H1 (cell line): ENCODE data around the gene CHCHD3. TPM values are rescaled to one million over a fixed set of nuclear protein-coding genes. Genes with fewer than 3 reads are reported as not detected.

Experiments
- CTCF ChIA-PET: fragments of 300-600 bp; sonication (Branson Sonifier 250); formaldehyde crosslinking; loops from one replicate; lab custom pipeline; 2021; ENCODE audit not compliant: partially characterized antibody; lab: Charles Lee
- POLR2A ChIA-PET: fragments of 300-600 bp; sonication (Branson Sonifier 250); formaldehyde crosslinking; loops from one replicate; lab custom pipeline; 2021; ENCODE audit warnings: inconsistent platforms; ENCODE audit not compliant: partially characterized antibody; lab: Charles Lee
- DNase-seq, 2 experiments: peaks; one replicate each; pipeline versions ENCODE4 v3.0.0 to v3.0.0-alpha.2; 2010 to 2022; ENCODE audit warnings: low spot score in 2 of 2, low read depth in 1 of 2, mixed read lengths in 1 of 2
- FAIRE-seq: peaks from 2 replicates; lab custom pipeline; 2011; peaks lifted over from hg19 to GRCh38; lab: Jason Lieb, UNC
- H2AFZ ChIP-seq: 2 replicates; pipeline ENCODE4 v1.8.1; 2012; ENCODE audit warnings: low read length, inconsistent platforms
- H2AK5ac ChIP-seq: 2 replicates; pipeline ENCODE4 v1.6.1; 2013; ENCODE audit warnings: low read depth, low read length
- H2BK120ac ChIP-seq: replicated peaks from 2 replicates; pipeline ENCODE3; 2013; ENCODE audit warnings: low read depth, low read length, inconsistent platforms
- H2BK12ac ChIP-seq: 2 replicates; pipeline ENCODE4 v1.6.1; 2013; ENCODE audit warnings: low read depth, low read length
- H2BK15ac ChIP-seq: 2 replicates; pipeline ENCODE4 v1.6.1; 2013; ENCODE audit warnings: low read length
- H2BK20ac ChIP-seq: 2 replicates; pipeline ENCODE4 v1.6.1; 2013; ENCODE audit warnings: low read length
- H2BK5ac ChIP-seq: 2 replicates; pipeline ENCODE4 v1.6.1; 2013; ENCODE audit warnings: low read depth, low read length
- H3K14ac ChIP-seq: 2 replicates; pipeline ENCODE4 v1.6.1; 2013; ENCODE audit warnings: inconsistent platforms; ENCODE audit not compliant: insufficient read length
- H3K18ac ChIP-seq: 2 replicates; pipeline ENCODE4 v1.6.1; 2013; ENCODE audit warnings: low read length; ENCODE audit errors: extremely low read depth
- H3K23ac ChIP-seq: 2 replicates; pipeline ENCODE4 v1.6.1; 2013; ENCODE audit warnings: inconsistent platforms; ENCODE audit not compliant: insufficient read length
- H3K23me2 ChIP-seq: 2 replicates; pipeline ENCODE4 v1.6.1; 2013; ENCODE audit warnings: low read depth, low read length
- H3K27ac ChIP-seq: 2 replicates; pipeline ENCODE4 v1.6.1; 2011; ENCODE audit warnings: low read depth, low read length, inconsistent platforms
- H3K27me3 ChIP-seq, 4 experiments: replicated peaks in 1 of 4; 1 replicate in 1 of 4; 2 replicates in 3 of 4; pipeline versions ENCODE4 v1.6.1 to v1.8.1; 2011 to 2013; ENCODE audit warnings: low read length in 3 of 4, mild to moderate bottlenecking in 3 of 4, inconsistent platforms in 2 of 4, mixed read lengths in 2 of 4, moderate library complexity in 1 of 4; ENCODE audit not compliant: control insufficient read depth in 3 of 4, insufficient read depth in 3 of 4; ENCODE audit errors: extremely low read depth in 1 of 4
- H3K36me3 ChIP-seq, 4 experiments: 2 replicates each; pipeline versions ENCODE4 v1.6.1 to v1.8.1; 2011 to 2013; ENCODE audit warnings: mild to moderate bottlenecking in 4 of 4, low read length in 3 of 4, moderate library complexity in 2 of 4, control low read depth in 1 of 4, inconsistent platforms in 1 of 4; ENCODE audit not compliant: insufficient read depth in 4 of 4, control insufficient read depth in 2 of 4
- H3K4ac ChIP-seq: replicated peaks from 2 replicates; pipeline ENCODE3; 2013; ENCODE audit warnings: low read length, low read depth, mixed read lengths, inconsistent platforms; ENCODE audit not compliant: insufficient read length
- H3K4me1 ChIP-seq, 4 experiments: replicated peaks in 1 of 4; 1 replicate in 1 of 4; 2 replicates in 3 of 4; pipeline versions ENCODE4 v1.6.1 to v1.8.1; 2011 to 2013; ENCODE audit warnings: low read length in 3 of 4, inconsistent platforms in 2 of 4, mixed read lengths in 1 of 4; ENCODE audit not compliant: insufficient read depth in 4 of 4, control insufficient read depth in 3 of 4
- H3K4me2 ChIP-seq, 2 experiments: 2 replicates each; pipeline versions ENCODE4 v1.6.1 to v1.8.1; 2011 to 2013; ENCODE audit warnings: low read depth in 2 of 2, low read length in 2 of 2, control low read depth in 1 of 2, inconsistent platforms in 1 of 2, mild to moderate bottlenecking in 1 of 2; ENCODE audit not compliant: insufficient read depth in 1 of 2
- H3K4me3 ChIP-seq, 4 experiments: fragments of 200-600, 300-600 bp in 1 of 4; sonication (generic), shearing (Covaris generic), sonication (Bioruptor Twin) in 1 of 4; 2 replicates each; pipeline versions ENCODE4 v1.5.1 to v1.8.1; 2011 to 2016; ENCODE audit warnings: low read length in 4 of 4, low read depth in 3 of 4, control low read depth in 2 of 4, inconsistent platforms in 2 of 4, mild to moderate bottlenecking in 2 of 4, mixed read lengths in 1 of 4, moderate library complexity in 1 of 4; ENCODE audit not compliant: insufficient read depth in 2 of 4; ENCODE audit errors: extremely low read depth in 1 of 4
- H3K56ac ChIP-seq: replicated peaks from 2 replicates; pipeline ENCODE3; 2013; ENCODE audit warnings: low read depth, mild to moderate bottlenecking, mixed read lengths, low read length, inconsistent platforms; ENCODE audit not compliant: insufficient read length
- H3K79me1 ChIP-seq: 2 replicates; pipeline ENCODE4 v1.6.1; 2013; ENCODE audit warnings: low read depth, low read length, control low read depth
- H3K79me2 ChIP-seq, 2 experiments: 2 replicates each; pipeline versions ENCODE4 v1.6.1 to v1.8.1; 2012 to 2013; ENCODE audit warnings: low read length in 2 of 2, mild to moderate bottlenecking in 2 of 2, inconsistent platforms in 1 of 2; ENCODE audit not compliant: insufficient read depth in 2 of 2, control insufficient read depth in 1 of 2
- H3K9ac ChIP-seq, 4 experiments: replicated peaks in 1 of 4; 1 replicate in 1 of 4; 2 replicates in 3 of 4; pipeline versions ENCODE4 v1.6.1 to v1.8.1; 2011 to 2013; ENCODE audit warnings: low read depth in 3 of 4, low read length in 3 of 4, control low read depth in 2 of 4, mild to moderate bottlenecking in 2 of 4, moderate library complexity in 2 of 4, inconsistent platforms in 1 of 4; ENCODE audit errors: extremely low read depth in 1 of 4
- H3K9me3 ChIP-seq, 2 experiments: 2 replicates each; pipeline versions ENCODE4 v1.6.1 to v1.8.1; 2012 to 2013; ENCODE audit warnings: mild to moderate bottlenecking in 2 of 2, moderate library complexity in 2 of 2, control low read depth in 1 of 2, inconsistent platforms in 1 of 2, low read depth in 1 of 2, low read length in 1 of 2, mixed read lengths in 1 of 2; ENCODE audit not compliant: insufficient read depth in 2 of 2
- H4K20me1 ChIP-seq, 2 experiments: replicated peaks in 1 of 2; 2 replicates each; pipeline versions ENCODE3 to v1.8.1; 2011 to 2013; ENCODE audit warnings: inconsistent platforms in 2 of 2, low read length in 2 of 2, mild to moderate bottlenecking in 1 of 2; ENCODE audit not compliant: insufficient read depth in 2 of 2, control insufficient read depth in 1 of 2
- H4K5ac ChIP-seq: 2 replicates; pipeline ENCODE4 v1.6.1; 2013; ENCODE audit warnings: low read length, low read depth, mixed read lengths, inconsistent platforms; ENCODE audit not compliant: insufficient read length
- H4K8ac ChIP-seq: 2 replicates; pipeline ENCODE4 v1.8.0; 2013; ENCODE audit warnings: mild to moderate bottlenecking, moderate library complexity, low read length, inconsistent platforms; ENCODE audit not compliant: insufficient read depth; ENCODE audit errors: extremely low read depth
- H4K91ac ChIP-seq: replicated peaks from 2 replicates; pipeline ENCODE3; 2013; ENCODE audit warnings: low read length, mixed read lengths, inconsistent platforms; ENCODE audit not compliant: insufficient read length
- BCL11A ChIP-seq, 2 experiments: IDR thresholded peaks; one replicate each; pipeline ENCODE4 v1.6.1; 2011; ENCODE audit warnings: low read depth in 2 of 2, low read length in 2 of 2, mild to moderate bottlenecking in 2 of 2
- CHD1 ChIP-seq: IDR thresholded peaks from 2 replicates; pipeline ENCODE4 v1.6.1; 2012; ENCODE audit warnings: low read depth, low read length, improper control_type of control experiment
- TAF1 ChIP-seq: IDR thresholded peaks from 2 replicates; pipeline ENCODE4 v1.6.1; 2011; ENCODE audit warnings: mild to moderate bottlenecking, low read depth, low read length
- TEAD4 ChIP-seq: IDR thresholded peaks from 2 replicates; pipeline ENCODE4 v1.6.1; 2012; ENCODE audit warnings: low read depth, low read length, inconsistent platforms, mixed read lengths
- WGBS, 2 experiments: shearing (Covaris generic) in 1 of 2; methylation state at CpG; one replicate each; pipeline versions ENCODE4 v1.1.6 to v1.1.7; 2013 to 2015; ENCODE audit warnings: low lambda C conversion rate in 2 of 2, mixed read lengths in 2 of 2, inconsistent platforms in 1 of 2, low coverage in 1 of 2, missing lambda C conversion rate in 1 of 2; ENCODE audit not compliant: insufficient replicate concordance in 2 of 2, insufficient coverage in 1 of 2, insufficient read length in 1 of 2; ENCODE audit errors: extremely low coverage in 1 of 2, missing lambda C conversion rate in 1 of 2; 5-methylcytosine and 5-hydroxymethylcytosine counted together
- polyA plus RNA-seq, 7 experiments: library from polyadenylated mRNA; depleted of rRNA in 3 of 7; stranded (reverse) in 5 of 7; unstranded in 2 of 7; fragments of >200 nt in 5 of 7; fragments of 200-250 nt in 2 of 7; gene quantifications; 1 replicate in 5 of 7; 2 replicates in 1 of 7; 4 replicates in 1 of 7; pipeline versions ENCODE4 v1.2.1 to v1.2.3, GENCODE V29; 2011 to 2013; ENCODE audit warnings: missing spikeins in 2 of 7, mixed read lengths in 2 of 7
- total RNA-seq: library from RNA; stranded (reverse); fragmentation: NEBNext Ultra II Directional; extraction: Animal tissue kit (Norgen Biotek cat#: 25700); gene quantifications from 2 replicates; pipeline ENCODE4 v1.2.1, GENCODE V29; 2021
- TF ChIP-seq, protein P1 (sequence below): IDR thresholded peaks from 2 replicates; pipeline ENCODE4 v1.6.1; 2012; ENCODE audit warnings: inconsistent platforms

CHCHD3 gene
- total and polyA plus RNA-seq, 2 of the 8 experiments (the other 6 are each of a cell fraction or from before 2014, with no cell fraction given), result 42.9 to 137 TPM

DNA sequence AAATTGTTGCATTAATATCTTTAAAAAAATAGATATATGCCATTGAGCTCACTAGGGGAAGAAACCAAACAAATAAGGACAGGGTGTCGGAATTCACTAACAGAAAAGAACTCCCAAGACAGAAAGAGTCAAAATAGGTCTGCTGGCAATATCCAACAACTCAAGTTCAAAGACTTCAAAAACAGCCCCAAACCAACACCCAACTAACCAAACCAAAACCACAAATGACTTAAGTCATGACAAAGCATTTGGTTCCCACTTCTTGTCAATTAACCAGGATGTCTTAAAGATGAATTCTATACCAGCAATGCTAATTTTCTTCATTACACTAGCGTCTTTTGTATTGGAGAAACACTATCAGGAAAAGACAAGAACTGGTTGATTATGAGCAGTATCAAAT, 256.7 kb downstream of the CHCHD3 start:
- Histone ChIP-seq H3K36me3 (no peaks in the 10 kb centered on the region), H3K27me3 (no peaks in the 10 kb centered on the region), H3K23ac (no peak overlapping the region), H3K4me2 (no peak overlapping the region), H3K9ac (no peak overlapping the region), H4K20me1 (no peaks in the 10 kb centered on the region), H3K14ac (no peak overlapping the region), H2AFZ (no peak overlapping the region), H4K5ac (no peak overlapping the region), H3K9me3 (no peaks in the 10 kb centered on the region), H3K4ac (no peak overlapping the region), H2BK20ac (no peak overlapping the region), H3K4me1 (no peaks in the 10 kb centered on the region; a peak in 1 of 7 replicates), H2BK5ac (no peak overlapping the region), H3K18ac (no peak overlapping the region), H3K23me2 (no peaks in the 10 kb centered on the region; the same call in 1 of the 2 replicates), H4K91ac (no peak overlapping the region), H3K79me1 (no peaks in the 10 kb centered on the region), H2BK12ac (no peak overlapping the region), H4K8ac (no peak overlapping the region), H3K27ac (no peak overlapping the region), H3K56ac (no peak overlapping the region), H2AK5ac (no peak overlapping the region), H2BK15ac (no peak overlapping the region), H2BK120ac (no peak overlapping the region), H3K79me2 (no peaks in the 10 kb centered on the region), H3K4me3 (no peak overlapping the region)
- FAIRE-seq, result no peak
- WGBS, 2 experiments, result 90% methylated on average over 2 of the region's 2 CpGs; no CpG with 5 or more reads in 1 of the 2 experiments
- POLR2A ChIA-PET, result no interaction called here
- DNase-seq, result no peak
- CTCF ChIA-PET, result interaction anchor here (0.6 to 1.2 kb wide), 2 partner anchors 13 to 113 kb away, joined by 3 read pairs; no protein-coding TSS in a partner anchor
- TF ChIP-seq, protein P1, sequence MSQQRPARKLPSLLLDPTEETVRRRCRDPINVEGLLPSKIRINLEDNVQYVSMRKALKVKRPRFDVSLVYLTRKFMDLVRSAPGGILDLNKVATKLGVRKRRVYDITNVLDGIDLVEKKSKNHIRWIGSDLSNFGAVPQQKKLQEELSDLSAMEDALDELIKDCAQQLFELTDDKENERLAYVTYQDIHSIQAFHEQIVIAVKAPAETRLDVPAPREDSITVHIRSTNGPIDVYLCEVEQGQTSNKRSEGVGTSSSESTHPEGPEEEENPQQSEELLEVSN, result no peak
- TF ChIP-seq TEAD4, result no peak
- TF ChIP-seq TAF1, result no peak
- no peak for TF ChIP-seq CHD1
- no peak for TF ChIP-seq BCL11A (IDR thresholded peaks at IDR 0.05; ENCODE audit: low read depth in 2 of 2, low read length in 2 of 2)
